Ascending aorta (tissue), 2 donors: Measurements from ENCODE around the gene GBF1. TPM values are rescaled to one million over a fixed set of nuclear protein-coding genes. Genes with fewer than 3 reads are reported as not detected.
A peak's percentile ranks its signal among the peaks of the same experiment; 100 is the strongest.

Source experiments
- DNase-seq, 2 donors: peaks; one replicate each; pipeline ENCODE4 v3.0.0-alpha.2; 2019; ENCODE audit warnings: low spot score in 2 of 2
- H3K27ac ChIP-seq, 2 donors: fragments of 200-600 bp; sonication (generic); one replicate each; pipeline ENCODE4 v1.5.1; 2016 to 2017; ENCODE audit warnings: mild to moderate bottlenecking in 1 of 2
- H3K27me3 ChIP-seq: fragments of 200-600 bp; sonication (generic); one replicate; pipeline ENCODE4 v1.5.1; 2017
- H3K36me3 ChIP-seq, 2 donors: fragments of 200-600 bp; sonication (generic); one replicate each; pipeline ENCODE4 v1.5.1; 2016
- H3K4me1 ChIP-seq, 2 donors: fragments of 200-600 bp; sonication (generic); one replicate each; pipeline ENCODE4 v1.5.1; 2016 to 2017; ENCODE audit warnings: mild to moderate bottlenecking in 1 of 2
- H3K4me3 ChIP-seq, 2 donors: fragments of 200-600 bp; sonication (generic); one replicate each; pipeline ENCODE4 v1.5.1; 2016 to 2017; ENCODE audit warnings: mild to moderate bottlenecking in 1 of 2
- H3K9me3 ChIP-seq, 2 donors: fragments of 200-600 bp; sonication (generic); one replicate each; pipeline ENCODE4 v1.5.1; 2016
- CTCF ChIP-seq, 3 experiments: fragments of 200-600 bp in 2 of 3; fragments of 450-650 bp in 1 of 3; sonication (generic) in 2 of 3; IDR thresholded peaks; one replicate each; pipeline ENCODE4 v1.5.1; 2016 to 2019; ENCODE audit warnings: antibody characterized with exemption in 3 of 3, mild to moderate bottlenecking in 1 of 3, moderate library complexity in 1 of 3
- intact Hi-C: fragments of 100-400 bp; cut with DNase I; formaldehyde crosslinking; loops from one replicate; pipeline ENCODE4 v1.15.1; 2023
- total RNA-seq: library from RNA; depleted of rRNA; stranded (reverse); fragments of >200 nt; gene quantifications from one replicate; pipeline ENCODE4 v1.1.0, GENCODE V29; 2016

The GBF1 gene
- total RNA-seq, 1 donor from 2014 or later, result 56.0 TPM

DNA sequence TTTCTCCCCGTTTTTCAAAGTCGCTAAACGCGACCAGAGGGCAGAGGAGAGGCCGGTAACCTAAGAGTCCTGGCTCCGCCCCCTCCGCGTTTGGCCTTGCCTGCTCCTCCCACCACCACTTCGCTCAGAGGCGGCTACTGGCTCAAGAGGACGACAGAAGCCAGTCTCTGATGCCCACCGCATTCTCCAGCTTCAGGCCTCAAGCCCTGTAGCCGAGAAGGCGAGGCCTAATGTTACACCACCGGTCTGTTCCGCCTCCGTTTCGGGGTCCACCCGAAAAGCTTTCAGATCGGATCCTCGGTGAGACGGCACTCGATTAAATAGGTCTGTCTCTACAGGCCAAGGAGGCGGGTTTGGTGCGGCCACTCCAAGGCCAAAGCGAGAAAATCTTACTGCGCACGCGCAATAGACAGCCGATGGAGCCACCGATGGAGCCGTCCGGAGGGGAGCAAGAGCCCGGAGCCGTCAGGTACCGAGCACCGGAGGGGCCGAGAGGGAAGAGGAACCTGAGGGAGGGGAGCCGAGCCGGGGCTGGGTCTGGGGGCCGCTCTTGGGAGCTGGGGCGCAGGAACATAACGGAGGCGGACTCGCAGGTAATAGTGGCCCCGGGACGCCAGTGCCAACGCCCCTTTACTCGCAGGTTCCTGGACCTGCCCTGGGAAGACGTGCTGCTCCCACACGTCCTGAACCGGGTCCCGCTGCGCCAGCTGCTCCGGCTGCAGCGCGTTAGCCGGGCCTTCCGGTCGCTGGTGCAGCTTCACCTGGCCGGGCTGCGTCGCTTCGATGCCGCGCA, 175.6 kb downstream of the GBF1 start, which contains the start of gene FBXL15:
TSS of gene FBXL15 (plus strand) at position 123 of the 793 bp plus-strand sequence. CDS start at position 417, 294 bp downstream.
- no peak for TF ChIP-seq CTCF (IDR thresholded peaks at IDR 0.05)
- intact Hi-C loops, result loop anchor here (1.0 kb wide), 3 partner anchors 11 to 269 kb away; partner anchors contain the start of genes CUEDC2 and NOLC1
- Histone ChIP-seq H3K4me1 (peaks cover 16 to 27% of the 10 kb centered on the region in 2 donors), H3K4me3 (peak within 1 kb of the TSS; percentile 92 to 93), H3K36me3 (peaks cover 11 to 15% of the 10 kb centered on the region in 2 donors), H3K9me3 (no peaks in the 10 kb centered on the region), H3K27me3 (peaks cover 13% of the 10 kb centered on the region), H3K27ac (peak within 1 kb of the TSS; percentile 85 to 86)
- DNase-seq, result peak; percentile 85 to 99

DNA sequence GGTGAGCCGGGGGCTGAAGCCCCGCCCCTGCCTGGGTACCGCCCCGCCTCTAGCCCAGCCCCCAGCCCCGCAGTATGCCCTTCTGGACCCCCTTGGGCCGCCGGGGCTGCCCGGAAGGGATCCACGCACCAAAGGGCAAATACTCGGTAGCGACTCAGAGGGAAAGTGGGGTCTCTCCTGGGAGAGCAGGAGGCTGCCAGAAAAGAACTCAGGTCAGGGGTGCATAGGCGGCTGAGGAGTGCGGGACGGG, 176.1 kb downstream of the GBF1 start:
- intact Hi-C loops, result loop anchor here (1.0 kb wide), 1 partner anchor 11 kb away; the partner anchor contains the start of gene CUEDC2
- DNase-seq, result no peak
- TF ChIP-seq CTCF (IDR thresholded peaks at IDR 0.05), result no peak

GRCh38 chr10:102421757-102422512, 176.6 kb downstream of the GBF1 start:
- intact Hi-C loops, result loop anchor here (1.0 kb wide), 2 partner anchors 10 to 28 kb away; partner anchors contain the start of gene CUEDC2
- H3K9me3 ChIP-seq, result no peaks in the 10 kb centered on the region
- no peak for DNase-seq
- peaks cover 16 to 27% of the 10 kb centered on the region in 2 donors for H3K4me1 ChIP-seq
- peak overlapping the region; percentile 92 to 93 for H3K4me3 ChIP-seq
- TF ChIP-seq CTCF (IDR thresholded peaks at IDR 0.05), result no peak
- peak overlapping the region; percentile 85 to 86 for H3K27ac ChIP-seq
- H3K36me3 ChIP-seq, result peaks cover 11 to 15% of the 10 kb centered on the region in 2 donors
- H3K27me3 ChIP-seq, result peaks cover 13% of the 10 kb centered on the region

More for the DNA sequence above, 176.1 kb downstream of the GBF1 start:
- no peaks in the 10 kb centered on the region for H3K9me3 ChIP-seq
- H3K27me3 ChIP-seq, result peaks cover 13% of the 10 kb centered on the region
- peak overlapping the region; percentile 85 to 86 for H3K27ac ChIP-seq
- H3K4me1 ChIP-seq, result peaks cover 16 to 27% of the 10 kb centered on the region in 2 donors
- peak overlapping the region; percentile 92 to 93 for H3K4me3 ChIP-seq
- peaks cover 11 to 15% of the 10 kb centered on the region in 2 donors for H3K36me3 ChIP-seq

DNA sequence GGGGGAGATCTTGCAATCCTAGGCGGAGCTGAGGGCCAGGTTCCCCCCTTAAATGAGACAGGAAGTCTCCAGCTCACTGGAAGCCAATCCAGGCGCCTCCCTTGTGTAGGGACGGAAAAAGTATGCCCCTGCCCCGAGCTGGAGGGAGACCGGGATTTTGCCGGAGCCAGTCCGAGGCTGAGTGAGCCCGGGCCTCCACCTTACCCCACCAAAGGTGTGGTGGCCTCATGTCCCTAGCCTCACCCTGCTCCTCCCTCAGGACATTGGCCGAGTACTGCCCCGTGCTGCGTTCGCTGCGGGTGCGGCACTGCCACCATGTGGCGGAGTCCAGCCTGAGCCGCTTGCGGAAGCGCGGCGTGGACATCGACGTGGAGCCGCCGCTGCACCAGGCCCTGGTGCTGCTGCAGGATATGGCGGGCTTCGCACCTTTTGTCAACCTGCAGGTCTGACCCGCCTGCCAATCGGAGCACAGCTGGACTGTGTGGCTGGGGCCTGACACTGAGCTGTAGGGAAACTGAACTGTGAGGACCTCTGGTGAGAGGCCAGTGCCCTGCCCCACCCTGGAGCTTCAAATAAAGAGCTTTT, 177.3 kb downstream of the GBF1 start:
- peak; percentile 72 to 84 (median 76) for TF ChIP-seq CTCF (IDR thresholded peaks at IDR 0.05)
- Histone ChIP-seq H3K36me3 (peaks cover 11 to 15% of the 10 kb centered on the region in 2 donors), H3K4me3 (peak overlapping the region; percentile 92 to 93), H3K27me3 (peaks cover 8% of the 10 kb centered on the region), H3K9me3 (no peaks in the 10 kb centered on the region), H3K4me1 (peaks cover 16 to 27% of the 10 kb centered on the region in 2 donors), H3K27ac (peak overlapping the region; percentile 85 to 86)
- DNase-seq, result peak in 1 of 2 donors; percentile 85
- intact Hi-C loops, result loop anchor here (1.0 kb wide), 1 partner anchor 28 kb away; no protein-coding TSS in a partner anchor

DNA sequence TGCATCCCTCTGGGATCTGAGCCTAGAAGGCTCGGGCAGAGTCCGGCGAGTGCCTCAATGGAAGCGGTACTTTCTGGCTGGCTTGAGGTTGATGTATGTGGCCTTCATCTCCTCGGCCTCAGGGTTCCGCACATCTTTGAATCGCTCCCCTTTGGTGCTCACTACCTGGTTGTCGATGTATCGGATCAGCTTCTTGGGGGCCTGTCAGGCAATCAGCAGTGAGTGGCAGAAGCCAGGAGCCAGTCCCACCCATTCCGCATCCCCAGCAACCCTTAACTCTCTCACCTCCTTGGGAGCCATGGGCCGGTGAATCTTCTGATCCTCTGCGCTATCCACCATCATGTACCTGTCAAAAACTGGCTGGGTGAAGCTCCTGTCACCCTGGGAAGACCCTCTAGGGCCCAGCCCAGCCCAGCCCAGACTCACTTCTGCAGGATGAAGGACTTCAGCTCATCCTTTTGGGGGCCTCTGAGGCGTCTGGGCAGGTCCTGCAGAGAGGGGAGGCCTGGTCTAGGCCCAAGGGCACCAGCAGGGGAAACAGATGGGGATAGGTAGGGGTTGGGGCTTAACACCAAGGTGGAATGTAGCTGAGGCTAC, 178.1 kb downstream of the GBF1 start:
- H3K27me3 ChIP-seq, result peaks cover 4% of the 10 kb centered on the region
- H3K36me3 ChIP-seq, result peaks cover 11 to 15% of the 10 kb centered on the region in 2 donors
- peaks cover 16 to 27% of the 10 kb centered on the region in 2 donors for H3K4me1 ChIP-seq
- peak overlapping the region in 1 of 2 donors; percentile 93 for H3K4me3 ChIP-seq
- no peaks in the 10 kb centered on the region for H3K9me3 ChIP-seq
- no peak for DNase-seq
- intact Hi-C loops, result no loop called here
- H3K27ac ChIP-seq, result no peak overlapping the region
- no peak for TF ChIP-seq CTCF (IDR thresholded peaks at IDR 0.05)
